Urinary bladder (tissue), 4 donors: ENCODE results near the gene UBE2Q2. TPM values are rescaled to one million over a fixed set of nuclear protein-coding genes. Genes with fewer than 3 reads are reported as not detected.
"Not testable (repeated sequence)": the region's sequence is repeated elsewhere in the genome, so short reads cannot be mapped to it uniquely, and the experiment has no call there.

ENCODE experiments used
- DNase-seq: peaks from one replicate; pipeline ENCODE4 v3.0.0-alpha.2; 2015; ENCODE audit errors: extremely low spot score
- H3K27ac ChIP-seq: one replicate; pipeline ENCODE4 v1.5.1; 2013; ENCODE audit warnings: low read depth, mild to moderate bottlenecking, moderate library complexity
- H3K36me3 ChIP-seq: one replicate; pipeline ENCODE4 v1.6.1; 2013; ENCODE audit warnings: mild to moderate bottlenecking, moderate library complexity; ENCODE audit not compliant: insufficient read depth
- H3K4me1 ChIP-seq: one replicate; pipeline ENCODE4 v1.6.1; 2013; ENCODE audit warnings: mild to moderate bottlenecking, moderate library complexity; ENCODE audit not compliant: insufficient read depth
- H3K4me3 ChIP-seq: one replicate; pipeline ENCODE4 v1.5.1; 2013; ENCODE audit warnings: low read depth, low read length
- WGBS: extraction: QIAGEN DNeasy Blood & Tissue Kit; methylation state at CpG from one replicate; pipeline ENCODE4 v1.1.7; 2013; 5-methylcytosine and 5-hydroxymethylcytosine counted together
- polyA plus RNA-seq: library from polyadenylated mRNA; stranded (reverse); fragments of 200-250 nt; gene quantifications from one replicate; pipeline ENCODE4 v1.2.3, GENCODE V29; 2013
- total RNA-seq: library from RNA; depleted of rRNA; stranded (reverse); fragments of >200 nt; gene quantifications from one replicate; pipeline ENCODE4 v1.2.3, GENCODE V29; 2014
- donor health status: healthy with polysubstance abuse.
- donor health status: healthy.

UBE2Q2 gene
- total and polyA plus RNA-seq, 2 donors = 46.7 to 101 TPM

GRCh38 chr15:75864213-75865059 lies 21.2 kb downstream of the UBE2Q2 start:
- H3K4me3 ChIP-seq = no peak overlapping the region
- no peaks in the 10 kb centered on the region for H3K4me1 ChIP-seq
- WGBS = 64% methylated on average over 5 of the region's 5 CpGs
- DNase-seq = no peak
- no peak overlapping the region for H3K27ac ChIP-seq
- peaks cover 1% of the 10 kb centered on the region for H3K36me3 ChIP-seq

- 89% methylated on average over 1 of the region's 1 CpG for WGBS
- not testable (repeated sequence) for H3K4me1 ChIP-seq, DNase-seq, H3K36me3 ChIP-seq, H3K4me3 ChIP-seq, H3K27ac ChIP-seq
These were observed 22.8 kb downstream of the UBE2Q2 start for GRCh38 chr15:75866045-75866444.

DNA sequence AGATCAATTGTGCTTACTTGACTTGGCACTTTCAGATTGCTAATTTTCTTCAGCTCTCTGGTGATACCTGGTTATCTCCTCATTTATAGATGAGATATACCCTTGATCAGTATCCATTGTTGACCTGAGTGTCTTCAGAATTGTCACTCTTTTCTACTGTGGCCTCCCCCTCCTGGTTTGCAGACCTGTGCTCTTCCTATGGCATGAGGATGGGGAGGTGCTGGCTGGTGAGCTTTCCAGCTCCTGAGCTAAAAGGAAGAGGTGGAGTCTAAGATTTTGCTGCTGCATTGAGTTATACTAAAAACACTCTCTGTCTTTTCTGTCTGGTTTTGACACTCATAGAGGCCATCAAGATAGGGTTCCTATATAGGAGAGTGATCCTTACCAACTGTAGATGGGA lies 23.7 kb downstream of the UBE2Q2 start:
- H3K27ac ChIP-seq = no peak overlapping the region
- no peaks in the 10 kb centered on the region for H3K4me1 ChIP-seq
- H3K4me3 ChIP-seq = no peak overlapping the region
- DNase-seq = no peak
- H3K36me3 ChIP-seq = peaks cover 1% of the 10 kb centered on the region

- no peak for DNase-seq
- Histone ChIP-seq H3K36me3 (peaks cover 1% of the 10 kb centered on the region), H3K4me3 (no peak overlapping the region), H3K27ac (no peak overlapping the region), H3K4me1 (no peaks in the 10 kb centered on the region)
- 73% methylated on average over 4 of the region's 4 CpGs for WGBS
These were observed 24.2 kb downstream of the UBE2Q2 start for GRCh38 chr15:75867449-75867848.

GRCh38 chr15:75868019-75868418 lies 24.8 kb downstream of the UBE2Q2 start:
- peaks cover 1% of the 10 kb centered on the region for H3K36me3 ChIP-seq
- WGBS = 77% methylated on average over 3 of the region's 3 CpGs
- no peak for DNase-seq
- H3K4me1 ChIP-seq = no peaks in the 10 kb centered on the region
- no peak overlapping the region for H3K4me3 ChIP-seq
- no peak overlapping the region for H3K27ac ChIP-seq

DNA sequence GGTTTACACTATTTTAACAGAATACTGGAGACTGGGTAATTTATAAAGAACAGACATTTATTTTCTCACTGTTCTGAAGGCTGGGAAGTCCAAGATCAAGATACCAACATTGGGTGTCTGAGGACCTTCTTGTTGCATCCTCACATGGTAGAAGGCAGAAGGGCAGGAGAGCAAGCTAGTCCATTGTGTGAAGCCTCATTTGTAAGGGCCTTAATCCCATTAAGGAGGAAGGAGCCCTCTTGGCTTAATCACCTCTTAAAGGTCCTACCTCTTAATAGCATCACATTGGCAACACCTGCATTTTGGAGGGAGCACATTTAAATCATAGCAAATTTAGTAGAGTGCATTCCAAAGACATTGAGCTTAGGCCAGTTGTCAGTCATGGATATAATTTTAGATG lies 26.2 kb downstream of the UBE2Q2 start:
- Histone ChIP-seq H3K36me3 (peaks cover 4% of the 10 kb centered on the region), H3K4me1 (no peaks in the 10 kb centered on the region), H3K4me3 (no peak overlapping the region), H3K27ac (no peak overlapping the region)
- DNase-seq = no peak

- not testable (repeated sequence) for H3K4me3 ChIP-seq, H3K4me1 ChIP-seq, H3K27ac ChIP-seq, DNase-seq, H3K36me3 ChIP-seq
- WGBS = 93% methylated on average over 1 of the region's 1 CpG
These were observed 28.3 kb downstream of the UBE2Q2 start for GRCh38 chr15:75871589-75871988.

- 85% methylated on average over 4 of the region's 4 CpGs for WGBS
- Histone ChIP-seq H3K4me1 (no peaks in the 10 kb centered on the region), H3K4me3 (no peak overlapping the region), H3K36me3 (peaks cover 2% of the 10 kb centered on the region), H3K27ac (no peak overlapping the region)
- DNase-seq = no peak
These were observed 29.2 kb downstream of the UBE2Q2 start for GRCh38 chr15:75872403-75872990.

DNA sequence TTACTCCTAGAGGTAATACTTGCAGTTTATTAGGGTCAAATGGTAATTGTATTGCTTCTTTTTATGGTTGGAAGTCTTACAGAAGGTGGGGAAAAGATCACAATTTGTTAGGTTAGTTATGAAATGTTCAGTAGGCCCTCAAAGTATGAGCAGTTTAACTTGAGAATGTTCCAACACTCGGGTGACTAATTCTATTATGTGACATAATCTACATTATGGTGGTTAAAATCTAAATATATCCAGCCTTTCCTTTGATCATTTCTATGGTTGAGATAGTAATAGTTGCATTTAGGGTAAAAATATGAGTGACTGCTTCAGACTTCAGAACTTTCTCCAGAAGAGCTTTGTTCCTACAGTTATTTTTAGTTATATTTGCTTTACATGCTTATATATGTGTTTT lies 40.8 kb downstream of the UBE2Q2 start:
- DNase-seq = no peak
- Histone ChIP-seq H3K4me1 (no peaks in the 10 kb centered on the region), H3K36me3 (no peaks in the 10 kb centered on the region), H3K4me3 (no peak overlapping the region), H3K27ac (no peak overlapping the region)
- WGBS = 69% methylated on average over 1 of the region's 1 CpG

DNA sequence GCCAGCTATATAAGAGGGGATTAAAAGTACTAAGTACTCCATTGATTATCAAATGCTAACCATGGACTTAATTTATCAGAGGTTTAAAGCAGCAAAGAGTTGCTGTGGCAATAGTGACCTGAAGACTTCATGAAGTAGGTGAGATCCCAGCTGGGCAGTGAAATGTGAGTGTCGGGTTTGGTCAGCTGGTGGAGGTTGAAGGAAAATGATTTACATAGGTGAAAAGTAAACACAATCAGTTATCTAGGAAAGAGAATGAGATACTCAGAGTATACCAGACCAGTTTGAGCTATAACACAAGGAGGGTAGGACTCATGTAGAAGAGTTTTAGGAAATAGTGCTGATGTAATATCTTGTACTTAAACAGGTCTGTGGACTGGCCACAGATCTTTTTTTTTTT lies 43.9 kb downstream of the UBE2Q2 start:
- no peak overlapping the region for H3K4me3 ChIP-seq

DNA sequence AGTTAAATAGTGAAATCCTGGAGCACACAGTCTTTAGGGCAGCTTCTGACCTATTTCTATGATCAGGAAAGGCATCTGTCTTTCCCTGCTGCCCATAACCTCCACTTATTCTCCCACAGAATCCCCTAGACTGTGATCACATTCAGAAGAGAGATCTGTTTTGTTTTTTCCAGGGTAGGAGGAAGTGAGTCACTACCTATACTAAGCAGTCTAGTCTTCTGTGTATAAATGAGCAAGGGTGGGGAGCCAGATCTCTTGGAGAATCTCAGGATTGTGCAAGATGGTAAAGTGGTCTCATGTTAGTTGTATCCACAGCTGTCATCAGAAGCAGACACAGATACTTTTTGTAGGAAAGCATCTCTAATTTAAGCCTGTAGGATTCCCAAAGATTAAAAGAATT lies 48.6 kb downstream of the UBE2Q2 start:
- Histone ChIP-seq H3K27ac (peak overlapping the region; percentile 56), H3K4me1 (no peaks in the 10 kb centered on the region)
- no peak for DNase-seq

More for the DNA sequence above, 43.9 kb downstream of the UBE2Q2 start:
- Histone ChIP-seq H3K27ac (no peak overlapping the region), H3K4me1 (no peaks in the 10 kb centered on the region), H3K36me3 (no peaks in the 10 kb centered on the region)
- 96% methylated on average over 1 of the region's 1 CpG for WGBS
- no peak for DNase-seq

DNA sequence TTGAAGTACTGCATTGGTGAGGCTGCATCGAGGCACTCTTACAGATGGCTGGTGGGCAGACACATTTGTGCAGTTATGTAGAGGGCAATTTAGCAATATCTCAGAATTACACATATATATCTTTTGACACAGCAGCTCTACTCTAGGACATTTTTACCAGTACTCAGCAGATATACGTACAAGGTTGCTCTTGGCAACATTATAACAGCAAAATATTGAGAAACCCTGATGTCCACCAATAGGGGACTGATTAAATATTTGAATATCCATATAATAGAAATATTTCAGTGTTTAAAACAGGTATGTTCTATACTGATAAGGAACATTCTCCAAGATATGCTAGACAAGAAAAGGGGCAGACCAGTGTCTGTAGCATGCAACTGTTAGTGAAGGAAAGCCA lies 52.5 kb downstream of the UBE2Q2 start:
- no peak overlapping the region for H3K27ac ChIP-seq
- 89% methylated on average over 2 of the region's 2 CpGs for WGBS

More for the DNA sequence above, 48.6 kb downstream of the UBE2Q2 start:
- Histone ChIP-seq H3K36me3 (no peaks in the 10 kb centered on the region), H3K4me3 (no peak overlapping the region)

DNA sequence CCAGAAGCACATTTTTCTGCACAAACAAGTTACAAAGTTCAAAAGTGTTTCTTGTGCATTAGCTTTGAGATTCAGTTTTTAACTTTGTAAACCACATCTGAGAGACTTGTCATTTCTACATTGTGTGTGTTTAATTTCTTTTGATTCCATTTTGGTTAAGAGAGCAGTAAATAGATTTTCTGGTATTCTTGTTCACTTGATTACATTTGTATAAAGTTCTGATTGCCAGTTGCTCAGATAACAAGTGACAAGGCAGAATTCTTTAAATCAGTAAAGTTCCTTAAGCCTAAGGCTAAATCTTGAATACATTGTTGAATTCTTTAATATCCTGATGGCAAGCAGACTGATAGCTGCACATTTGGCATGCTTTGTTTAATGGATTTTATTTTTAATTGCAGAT lies 57.3 kb downstream of the UBE2Q2 start:
- Histone ChIP-seq H3K4me1 (no peaks in the 10 kb centered on the region), H3K27ac (no peak overlapping the region), H3K4me3 (no peak overlapping the region), H3K36me3 (no peaks in the 10 kb centered on the region)
- DNase-seq = no peak

More for the DNA sequence above, 52.5 kb downstream of the UBE2Q2 start:
- H3K4me3 ChIP-seq = no peak overlapping the region
- DNase-seq = no peak
- no peaks in the 10 kb centered on the region for H3K4me1 ChIP-seq
- H3K36me3 ChIP-seq = no peaks in the 10 kb centered on the region

DNA sequence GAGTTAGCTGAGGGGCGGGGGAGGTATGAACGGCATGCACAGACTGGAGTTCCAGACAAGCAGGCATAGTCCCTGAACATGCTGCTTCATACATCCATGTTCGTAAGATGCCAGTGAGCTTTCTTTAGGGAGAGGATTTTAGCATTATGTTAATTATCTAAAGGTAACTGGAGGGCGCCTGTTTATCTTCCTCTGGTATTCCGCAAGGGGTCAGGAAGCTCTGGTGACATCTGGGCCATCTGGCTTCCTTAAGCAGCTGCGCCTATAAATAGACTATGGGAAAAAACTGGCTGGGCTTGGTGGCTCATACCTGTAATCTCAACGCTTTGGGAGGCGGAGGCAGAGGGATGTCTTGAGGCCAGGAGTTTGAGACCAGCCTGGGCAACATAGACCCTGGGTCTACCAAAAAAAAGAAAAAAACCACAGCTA lies 58.9 kb downstream of the UBE2Q2 start:
- Histone ChIP-seq H3K4me3 (no peak overlapping the region), H3K36me3 (no peaks in the 10 kb centered on the region), H3K4me1 (no peaks in the 10 kb centered on the region), H3K27ac (no peak overlapping the region)
- WGBS = 34% methylated on average over 8 of the region's 8 CpGs
- DNase-seq = no peak
